ENCODE results near the gene HPCAL1. TPM values are rescaled to one million over a fixed set of nuclear protein-coding genes. Genes with fewer than 3 reads are reported as not detected.

HPCAL1 gene
- total and polyA plus RNA-seq, 2 of the 4 experiments (the other 2 are of a cell fraction) = 8.2 to 33.7 TPM

- TF ChIP-seq NFE2L2 (IDR thresholded peaks at IDR 0.05; ENCODE audit: low read depth, low read length) (no peak), RCOR1 (IDR thresholded peaks at IDR 0.05; ENCODE audit: insufficient replicate concordance, low read length) (no peak)
Measured at GRCh38 chr2:10400978-10401951, 98.6 kb downstream of the HPCAL1 start (continued).

DNA sequence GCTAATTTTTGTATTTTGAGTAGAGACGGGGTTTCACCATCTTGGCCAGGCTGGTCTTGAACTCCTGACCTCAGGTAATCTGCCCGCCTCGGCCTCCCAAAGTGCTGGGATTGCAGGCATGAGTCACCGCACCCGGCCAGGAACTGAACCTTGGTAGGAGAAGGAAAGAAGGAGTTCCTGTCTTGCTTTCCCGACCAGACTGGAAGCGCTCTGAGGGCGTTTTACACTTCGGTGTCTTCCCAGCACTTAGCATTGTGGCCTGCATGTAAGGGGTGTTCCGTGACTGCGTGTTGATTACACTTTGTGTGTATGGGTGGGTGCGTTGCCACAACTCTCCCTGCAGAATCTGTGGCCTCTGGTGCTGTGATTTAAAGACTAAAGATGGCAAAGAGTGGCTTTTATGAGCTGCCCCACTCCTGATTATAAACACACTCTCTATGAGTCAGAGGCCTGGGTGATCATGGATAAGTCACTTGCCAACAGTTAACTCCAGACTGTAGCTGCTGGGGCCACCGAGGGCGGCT, 99.4 kb downstream of the HPCAL1 start:
- ChIA-PET CTCF (no interaction called here), POLR2A (ENCODE audit: unreplicated experiment) (interaction anchor here (0.6 kb wide), 1 partner anchor 16 kb away, joined by 3 read pairs; no protein-coding TSS in a partner anchor)
- Histone ChIP-seq H3K27me3 (ENCODE audit: control insufficient read depth, insufficient read depth, low read length) (no peaks in the 10 kb centered on the region), H2BK15ac (ENCODE audit: low read depth, low read length) (no peak overlapping the region), H3K4me3 (ENCODE audit: insufficient read depth, low read depth, low read length) (no peak overlapping the region), H3K79me1 (ENCODE audit: low read depth in 1 of 2, low read length in 2 of 2) (peaks cover 0 to 10% of the 10 kb centered on the region in 2 experiments; a peak in 2 of 4 replicates), H2BK20ac (ENCODE audit: low read depth, low read length) (no peak overlapping the region), H2AFZ (replicated peaks; ENCODE audit: low read length, poor library complexity) (no peak overlapping the region), H3K9me1 (ENCODE audit: insufficient read depth, low read length) (peaks cover 16% of the 10 kb centered on the region), H2AK9ac (replicated peaks; ENCODE audit: low read depth, low read length, poor library complexity) (peak overlapping the region; percentile 58), H4K20me1 (ENCODE audit: insufficient read depth, low read length) (0 out of 2 replicates have a peak, but pooled peaks cover 4% of the 10 kb centered on the region), H3K27ac (ENCODE audit: insufficient read depth, low read length) (no peak overlapping the region), H3K23ac (ENCODE audit: low read depth, low read length) (no peak overlapping the region), H2AK5ac (ENCODE audit: low read depth, low read length) (no peak overlapping the region), H3K4me1 (ENCODE audit: control insufficient read depth, insufficient read depth, low read length) (peaks cover 18% of the 10 kb centered on the region), H4K91ac (ENCODE audit: insufficient read depth, low read depth, low read length) (no peak overlapping the region), H3K9me3 (ENCODE audit: control insufficient read depth, insufficient read depth, low read length) (no peaks in the 10 kb centered on the region), H3K4me2 (ENCODE audit: low read depth, low read length) (no peak overlapping the region), H3K18ac (ENCODE audit: low read depth, low read length) (no peak overlapping the region), H3K36me3 (ENCODE audit: control insufficient read depth, insufficient read depth, low read length) (peaks cover 3% of the 10 kb centered on the region; the same call in 1 of the 2 replicates), H3K14ac (replicated peaks; ENCODE audit: low read depth, low read length) (no peak overlapping the region), H3K9ac (ENCODE audit: low read depth, low read length) (no peak overlapping the region), H2BK5ac (ENCODE audit: low read depth, low read length, poor library complexity, severe bottlenecking) (no peak overlapping the region), H2BK120ac (ENCODE audit: low read depth, low read length) (no peak overlapping the region), H3K4ac (ENCODE audit: low read depth, low read length) (no peak overlapping the region), H3K56ac (ENCODE audit: extremely low read depth, insufficient read depth, low read length) (no peak overlapping the region), H4K8ac (ENCODE audit: low read depth in 2 of 2, low read length in 2 of 2) (no peak overlapping the region), H4K5ac (ENCODE audit: low read depth, low read length) (no peak overlapping the region)
- dilution Hi-C loops (cut with HindIII; ENCODE audit: low sequenced_read_pairs, unreplicated experiment) = no loop called here
- in situ Hi-C loops (cut with MboI; ENCODE audit: low sequenced_read_pairs) = loop anchor here (10.0 kb wide), 1 partner anchor 257 kb away; no protein-coding TSS in a partner anchor
- peak; percentile 65 for DNase-seq
- no CpG with 5 or more reads among the region's 14 CpGs for WGBS, 2 experiments (ENCODE audit: extremely low coverage in 2 of 2, insufficient read length in 1 of 2)
- BruUV-seq (replicated peaks) = no TSS peak
- peak; percentile 33; the same call in 1 of the 2 replicates for ATAC-seq (ENCODE audit: low read depth)
- intact Hi-C loops (cut with micrococcal nuclease) = loop anchor here (10.0 kb wide), 1 partner anchor 327 kb away; no protein-coding TSS in a partner anchor
- TF ChIP-seq RFX5 (IDR thresholded peaks at IDR 0.05; ENCODE audit: low read depth, low read length) = no peak
- TF ChIP-seq FOS (IDR thresholded peaks at IDR 0.05; ENCODE audit: low read depth, low read length) = peak; percentile 35; the same call in 1 of the 2 replicates
- 0 out of 2 replicates have a peak, but pooled peaks have one; percentile 6 for TF ChIP-seq BHLHE40 (IDR thresholded peaks at IDR 0.05; ENCODE audit: low read depth, low read length)
- no peak for TF ChIP-seq RCOR1 (IDR thresholded peaks at IDR 0.05; ENCODE audit: insufficient replicate concordance, low read length)
- TF ChIP-seq SMC3 (IDR thresholded peaks at IDR 0.05; ENCODE audit: low read depth, low read length) = 0 out of 2 replicates have a peak, but pooled peaks have one; percentile 18
- no peak for TF ChIP-seq CEBPB (IDR thresholded peaks at IDR 0.05; ENCODE audit: low read depth, low read length)
- no peak for TF ChIP-seq POLR2A (IDR thresholded peaks at IDR 0.05; ENCODE audit: low read depth, low read length)
